CD4-positive, alpha-beta T cell treated with Interleukin-1 beta for 1 hour (primary cell): ENCODE data around the gene RHBDF2.

Experiments
- DNase-seq, 2 donors: peaks; one replicate each; pipeline ENCODE4 v3.0.0-alpha.2; 2020 to 2022

RHBDF2 gene

DNA sequence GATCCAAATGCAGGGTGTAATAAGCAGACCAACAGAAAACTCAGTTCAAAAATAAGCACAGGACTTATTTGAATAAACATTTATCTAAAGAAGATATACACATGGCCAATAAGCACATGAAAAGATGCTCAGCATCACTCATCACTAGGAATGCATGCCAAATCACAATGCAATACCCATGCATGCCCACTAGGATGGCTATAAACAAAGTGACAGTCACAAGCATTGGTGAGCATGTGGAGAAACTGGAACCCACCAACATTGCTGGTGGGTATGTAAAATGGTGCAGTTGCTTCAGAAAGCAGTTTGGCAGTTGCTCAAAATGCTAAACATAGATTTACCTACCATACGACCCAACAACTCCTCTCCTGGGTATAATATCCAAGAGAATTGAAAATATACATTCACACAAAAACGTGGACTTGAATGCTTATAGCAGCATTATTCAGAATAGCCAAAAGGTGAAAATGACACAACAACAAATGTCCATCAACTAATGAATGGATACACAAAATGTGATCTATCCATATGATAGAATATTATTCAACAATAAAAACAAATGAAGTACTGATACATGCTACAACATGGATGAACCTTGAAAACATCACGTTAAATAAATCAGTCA lies 68.4 kb downstream of the RHBDF2 start:
- no peak for DNase-seq

GRCh38 chr17:76432004-76432403 lies 69.2 kb downstream of the RHBDF2 start:
- DNase-seq = no peak

DNA sequence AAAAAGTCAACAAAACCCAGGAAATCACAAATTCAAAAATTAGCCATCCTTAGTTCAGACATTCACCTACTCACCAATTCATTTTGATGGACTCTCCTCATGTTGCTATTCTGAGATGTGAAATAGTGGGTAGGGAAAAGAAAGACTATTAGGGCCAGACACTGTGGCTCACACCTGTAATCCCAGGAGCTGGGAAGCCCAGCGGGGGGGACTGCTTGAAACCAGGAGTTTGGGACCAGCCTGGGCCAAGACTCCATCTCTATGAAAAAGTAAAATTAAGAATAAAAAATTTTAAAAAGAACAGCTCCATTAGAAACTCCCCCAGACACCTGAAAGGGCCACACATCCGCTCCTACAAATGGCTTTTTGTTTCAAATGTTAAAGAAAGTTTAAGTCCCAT lies 69.7 kb downstream of the RHBDF2 start:
- DNase-seq = no peak

DNA sequence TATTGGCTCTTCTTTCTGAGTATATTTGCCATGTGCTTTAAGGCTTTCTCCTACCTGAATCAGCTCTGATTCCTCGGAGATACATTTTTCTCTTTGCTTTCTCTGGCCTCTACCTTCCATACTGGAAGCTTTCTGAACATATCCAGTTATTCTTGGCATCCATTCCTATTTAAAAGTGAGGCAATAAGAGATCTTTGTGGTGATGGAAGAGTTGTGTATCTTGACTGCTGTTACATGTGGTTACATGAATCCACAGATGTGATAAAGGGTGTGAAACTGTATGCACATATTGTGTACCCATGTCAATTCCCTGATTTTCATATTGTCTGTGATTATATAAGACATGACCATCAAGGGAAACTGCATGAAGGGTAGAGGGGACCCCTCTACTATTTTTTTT lies 72.7 kb downstream of the RHBDF2 start:
- DNase-seq = no peak

GRCh38 chr17:76427501-76428231 lies 73.6 kb downstream of the RHBDF2 start:
- DNase-seq = peak in 1 of 2 donors; percentile 26

- no peak for DNase-seq
Observed at GRCh38 chr17:76426853-76427252, 74.4 kb downstream of the RHBDF2 start.

DNA sequence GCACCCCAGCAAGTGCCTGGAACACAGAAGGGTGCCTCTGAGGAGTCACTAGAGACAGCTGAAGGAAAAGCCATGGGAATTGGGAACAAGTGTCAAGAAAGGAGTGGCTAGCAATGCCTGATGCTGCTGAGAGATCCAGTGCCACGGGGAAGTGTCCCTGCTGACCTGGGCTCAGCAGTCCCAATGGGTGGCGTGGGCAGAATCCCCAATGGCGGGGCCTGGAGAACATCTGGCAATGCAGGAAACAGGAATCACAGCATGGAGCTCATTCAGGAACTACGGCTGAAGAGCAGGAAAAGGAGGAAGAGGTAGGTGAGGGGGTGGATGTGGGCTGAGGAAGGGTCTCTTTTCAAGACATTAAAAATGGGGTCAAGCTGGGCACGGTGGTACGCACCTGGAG lies 78.4 kb downstream of the RHBDF2 start:
- no peak for DNase-seq

DNA sequence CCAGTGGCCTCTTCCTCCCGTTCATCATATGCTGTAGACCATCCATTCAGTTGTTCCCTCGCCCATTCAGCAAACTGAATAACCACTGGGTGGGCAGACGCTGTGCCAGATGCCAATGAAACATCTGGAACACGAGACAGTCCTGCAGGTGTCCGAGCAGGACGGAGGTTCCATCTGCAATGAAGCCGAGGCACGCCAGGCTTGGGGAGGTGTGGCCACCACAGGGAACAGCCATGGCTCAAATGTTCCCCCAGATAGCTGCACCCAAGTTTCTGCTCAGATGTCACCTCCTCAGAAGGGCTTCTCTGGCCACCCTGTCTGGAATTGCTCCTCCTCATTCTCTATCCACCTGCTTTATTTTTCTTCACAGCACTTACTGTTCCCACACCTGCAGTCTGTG lies 78.8 kb downstream of the RHBDF2 start:
- DNase-seq = no peak

DNA sequence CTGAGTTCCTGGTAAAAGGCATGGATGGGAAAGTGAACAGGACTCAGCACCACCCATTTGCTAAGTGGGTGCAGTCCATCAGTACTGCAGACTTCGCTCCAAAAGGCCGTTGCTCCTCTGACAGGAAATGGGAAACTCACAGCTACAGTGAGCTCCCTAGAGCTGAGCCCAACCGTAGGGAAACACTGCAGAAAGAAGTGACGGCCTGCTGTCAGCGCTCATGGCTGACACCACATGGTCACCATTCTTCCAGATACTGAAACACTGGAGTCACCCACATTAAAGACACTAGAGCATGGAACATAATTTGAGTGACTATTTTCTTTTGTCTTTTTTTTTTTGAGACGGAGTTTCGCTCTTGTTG lies 80.2 kb downstream of the RHBDF2 start:
- DNase-seq = no peak
